ENCODE measurements around the gene DLK1.

DLK1 gene

GRCh38 chr14:100778951-100779690, 52.4 kb downstream of the DLK1 start:
- DNase-seq: no peak

- DNase-seq: no peak
These were observed 53.0 kb downstream of the DLK1 start for GRCh38 chr14:100779691-100780080.

- no peak for DNase-seq
These were observed 53.6 kb downstream of the DLK1 start for GRCh38 chr14:100780246-100780645.

GRCh38 chr14:100780646-100781355, 54.1 kb downstream of the DLK1 start:
- DNase-seq: no peak

GRCh38 chr14:100781952-100782351, 55.3 kb downstream of the DLK1 start:
- DNase-seq: no peak

GRCh38 chr14:100782516-100783320, 56.0 kb downstream of the DLK1 start:
- DNase-seq: no peak

GRCh38 chr14:100783630-100784370, 57.1 kb downstream of the DLK1 start:
- no peak for DNase-seq

- no peak for DNase-seq
These were observed 58.0 kb downstream of the DLK1 start for GRCh38 chr14:100784523-100785337.

GRCh38 chr14:100785338-100785615, 58.6 kb downstream of the DLK1 start:
- no peak for DNase-seq

GRCh38 chr14:100785626-100786025, 58.9 kb downstream of the DLK1 start:
- no peak for DNase-seq

GRCh38 chr14:100786131-100786530, 59.4 kb downstream of the DLK1 start:
- DNase-seq: no peak

- no peak for DNase-seq
These were observed 60.0 kb downstream of the DLK1 start for GRCh38 chr14:100786576-100787219.

GRCh38 chr14:100787659-100788058, 61.0 kb downstream of the DLK1 start:
- no peak for DNase-seq
